NB4 (cell line): ENCODE measurements around the gene RFTN1.

Experiments used
- MYC ChIP-seq: IDR thresholded peaks from 2 replicates; pipeline ENCODE4 v1.6.1; 2011; ENCODE audit warnings: low read depth, low read length
- POLR2A ChIP-seq: IDR thresholded peaks from 2 replicates; pipeline ENCODE4 v1.6.1; 2011; ENCODE audit warnings: mild to moderate bottlenecking; ENCODE audit not compliant: insufficient read length; ENCODE audit errors: extremely low read depth
- TF ChIP-seq, protein P1 (sequence below): IDR thresholded peaks from one replicate; pipeline ENCODE4 v1.5.1; 2012; ENCODE audit warnings: low read depth, low read length
- TF ChIP-seq, protein P2 (sequence below): IDR thresholded peaks from 2 replicates; pipeline ENCODE4 v1.6.1; 2011; ENCODE audit warnings: low read depth, low read length

DNA sequence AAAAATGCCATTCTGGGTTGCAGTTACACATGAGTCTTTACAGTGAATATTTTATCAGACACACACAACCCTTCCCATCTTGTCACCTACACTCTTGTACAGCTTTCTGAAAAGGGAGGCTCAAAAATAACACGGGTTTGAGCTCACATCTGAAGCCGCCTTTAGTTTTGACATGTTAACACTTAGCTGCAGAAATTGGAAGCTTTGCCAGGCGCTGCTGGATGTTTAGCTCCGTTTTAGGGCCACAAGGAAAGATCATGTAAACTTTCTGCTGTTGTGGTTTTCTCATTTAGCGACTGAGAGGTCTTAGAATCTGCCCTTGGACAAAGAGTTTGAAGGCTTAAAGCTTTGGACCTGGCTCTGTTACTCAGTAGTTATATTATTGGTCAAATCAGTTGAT, 128.3 kb downstream of the RFTN1 start:
- TF ChIP-seq, protein P1, sequence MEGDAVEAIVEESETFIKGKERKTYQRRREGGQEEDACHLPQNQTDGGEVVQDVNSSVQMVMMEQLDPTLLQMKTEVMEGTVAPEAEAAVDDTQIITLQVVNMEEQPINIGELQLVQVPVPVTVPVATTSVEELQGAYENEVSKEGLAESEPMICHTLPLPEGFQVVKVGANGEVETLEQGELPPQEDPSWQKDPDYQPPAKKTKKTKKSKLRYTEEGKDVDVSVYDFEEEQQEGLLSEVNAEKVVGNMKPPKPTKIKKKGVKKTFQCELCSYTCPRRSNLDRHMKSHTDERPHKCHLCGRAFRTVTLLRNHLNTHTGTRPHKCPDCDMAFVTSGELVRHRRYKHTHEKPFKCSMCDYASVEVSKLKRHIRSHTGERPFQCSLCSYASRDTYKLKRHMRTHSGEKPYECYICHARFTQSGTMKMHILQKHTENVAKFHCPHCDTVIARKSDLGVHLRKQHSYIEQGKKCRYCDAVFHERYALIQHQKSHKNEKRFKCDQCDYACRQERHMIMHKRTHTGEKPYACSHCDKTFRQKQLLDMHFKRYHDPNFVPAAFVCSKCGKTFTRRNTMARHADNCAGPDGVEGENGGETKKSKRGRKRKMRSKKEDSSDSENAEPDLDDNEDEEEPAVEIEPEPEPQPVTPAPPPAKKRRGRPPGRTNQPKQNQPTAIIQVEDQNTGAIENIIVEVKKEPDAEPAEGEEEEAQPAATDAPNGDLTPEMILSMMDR, result no peak
- TF ChIP-seq, protein P2, sequence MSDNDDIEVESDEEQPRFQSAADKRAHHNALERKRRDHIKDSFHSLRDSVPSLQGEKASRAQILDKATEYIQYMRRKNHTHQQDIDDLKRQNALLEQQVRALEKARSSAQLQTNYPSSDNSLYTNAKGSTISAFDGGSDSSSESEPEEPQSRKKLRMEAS, result no peak
- TF ChIP-seq POLR2A (no peak), MYC (no peak)
